ENCODE results near the gene UBL4B.

DNA sequence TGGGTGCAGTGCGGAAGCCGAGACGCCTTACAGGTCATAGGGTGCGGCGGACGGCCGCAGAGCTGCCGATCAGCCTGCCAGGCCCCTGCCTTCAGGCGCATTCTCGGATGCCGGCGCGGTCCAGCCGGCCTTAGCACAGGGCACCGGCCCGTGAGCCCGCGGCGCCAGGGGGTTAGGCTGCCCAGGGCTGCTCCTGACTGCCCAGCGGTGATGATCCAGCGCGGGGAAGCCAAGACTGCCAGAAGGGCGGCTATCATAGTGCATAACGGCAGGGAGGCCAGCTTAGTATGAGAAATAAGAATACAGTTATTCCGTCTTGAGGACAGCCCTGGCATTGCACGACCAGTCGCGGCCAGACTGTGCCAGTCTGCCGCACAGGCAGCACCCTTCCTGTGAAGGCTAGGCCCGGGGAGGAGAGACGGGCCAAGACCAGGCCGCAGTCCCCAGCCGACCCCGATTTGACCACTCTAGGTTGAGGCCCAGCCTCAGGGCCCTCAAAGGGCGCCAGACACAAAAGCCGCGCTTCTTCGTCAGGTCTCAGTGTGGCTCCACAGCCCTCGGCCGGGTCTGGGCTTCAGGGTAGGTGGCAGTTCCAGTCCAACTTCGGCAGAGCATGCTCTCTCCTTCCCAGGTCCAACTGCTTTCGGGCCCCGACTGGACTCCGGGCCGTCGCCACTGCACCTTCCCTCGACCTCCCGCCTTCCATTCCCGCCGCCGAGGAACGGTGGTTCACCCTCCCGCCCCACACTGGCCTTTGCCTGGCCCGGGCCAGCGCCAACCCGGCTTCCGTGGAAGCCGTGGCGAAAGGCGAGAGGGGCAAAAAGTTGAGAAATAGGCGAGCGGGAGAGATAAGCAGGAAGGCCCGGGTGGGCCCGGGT, 42.6 kb upstream of the UBL4B start:
- TF ChIP-seq POLR2A (IDR thresholded peaks at IDR 0.05; ENCODE audit: low read depth, low read length) (no peak), POLR2AphosphoS5 (IDR thresholded peaks at IDR 0.05; ENCODE audit: low read depth, low read length) (no peak)
